NCI-H2227 (cell line): ENCODE data around the gene LGALS3BP.

Experiments
- DNase-seq: peaks from one replicate; lab custom pipeline; 2025; ENCODE audit not compliant: unreplicated experiment; lab: John Stamatoyannopoulos, UW

Gene LGALS3BP

DNA sequence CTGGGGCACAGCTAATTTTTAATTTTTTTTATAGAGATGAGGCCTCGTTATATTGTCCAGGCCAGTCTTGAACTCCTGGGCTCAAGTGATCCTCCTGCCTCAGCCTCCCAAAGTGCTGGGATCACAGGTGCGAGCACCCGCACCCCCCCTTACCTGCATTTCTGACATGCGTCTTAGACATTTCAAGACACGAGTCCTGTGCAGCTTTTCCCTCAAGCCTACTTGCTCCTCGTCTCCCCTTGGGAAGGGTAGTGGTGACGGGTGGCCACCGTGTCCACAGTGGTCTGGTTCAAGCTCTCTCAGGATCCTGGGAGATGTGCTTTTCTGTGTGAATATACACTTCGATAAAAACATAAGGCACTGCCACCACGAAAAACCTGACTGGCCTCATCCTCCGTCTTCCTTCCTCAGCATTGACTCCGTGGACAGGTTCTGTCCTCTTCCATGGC lies 20.2 kb upstream of the LGALS3BP start:
- DNase-seq: no peak

DNA sequence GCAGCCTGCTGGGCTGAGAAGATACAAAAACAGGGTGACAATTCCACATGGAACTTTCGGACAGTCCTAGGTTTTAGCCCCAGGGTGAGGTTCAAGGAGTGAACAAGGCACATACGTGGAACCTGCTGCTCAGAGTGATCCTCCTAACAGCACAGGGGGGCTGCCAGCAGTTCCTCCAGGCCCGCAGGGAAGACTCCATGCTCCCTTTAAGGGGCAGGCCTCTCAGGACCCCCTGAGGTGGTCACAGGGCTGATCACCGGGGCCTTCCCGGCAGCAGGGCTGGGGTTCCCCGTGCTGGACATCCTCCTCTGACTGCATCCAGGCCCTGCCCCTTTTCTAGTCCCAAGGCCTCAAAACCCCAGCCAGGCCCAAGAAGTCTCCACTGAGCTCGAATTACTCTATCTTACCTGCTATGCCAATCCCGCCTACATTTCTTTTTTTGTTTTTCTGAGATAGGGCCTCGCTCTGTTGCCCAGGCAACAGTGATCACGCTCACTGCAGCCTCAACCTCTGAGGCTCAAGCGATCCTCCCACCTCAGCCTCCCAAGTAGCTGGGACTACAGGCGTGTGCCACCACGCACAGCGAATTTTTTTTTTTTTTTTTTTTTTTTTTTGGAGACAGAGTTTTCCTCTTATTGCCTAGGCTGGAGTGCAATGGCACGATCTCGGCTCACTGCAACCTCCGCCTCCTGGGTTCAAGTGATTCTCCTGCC lies 19.5 kb upstream of the LGALS3BP start:
- no peak for DNase-seq

DNA sequence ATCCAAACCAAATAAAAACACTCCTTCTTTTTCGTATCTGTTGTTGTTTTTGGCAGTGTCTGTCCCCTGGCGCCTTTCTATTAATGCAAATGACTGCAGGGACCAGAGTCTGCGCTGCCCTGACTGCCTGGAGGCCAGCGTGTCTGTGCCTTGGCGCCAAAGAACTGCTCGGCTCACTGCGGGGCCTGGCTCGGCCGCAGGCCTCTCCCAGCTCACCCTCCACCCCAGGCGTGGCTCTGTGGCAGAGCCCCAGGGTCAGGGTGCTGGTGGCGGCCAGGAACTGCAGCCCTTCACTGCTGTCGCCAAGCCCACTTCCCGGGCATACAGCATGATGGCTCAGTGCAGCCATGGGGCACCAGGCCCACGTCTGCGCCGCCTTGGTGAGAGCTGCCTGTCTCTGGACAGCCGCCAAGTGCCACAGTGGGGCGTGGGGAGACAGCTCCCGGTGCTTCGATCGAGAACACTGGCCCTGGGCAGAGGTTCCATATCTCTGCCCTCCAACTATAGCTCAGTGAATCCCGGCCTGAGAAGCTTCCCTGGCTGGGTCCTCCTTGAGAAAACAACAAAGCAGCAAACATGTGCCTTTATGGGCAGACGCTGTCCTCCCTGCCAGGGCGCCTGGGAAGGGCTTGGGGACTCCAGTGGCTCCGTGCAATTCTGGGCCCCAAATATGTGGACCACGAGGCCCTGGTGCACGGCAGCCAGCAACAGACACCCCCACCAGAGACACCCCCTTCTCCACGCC lies 18.8 kb upstream of the LGALS3BP start:
- no peak for DNase-seq

DNA sequence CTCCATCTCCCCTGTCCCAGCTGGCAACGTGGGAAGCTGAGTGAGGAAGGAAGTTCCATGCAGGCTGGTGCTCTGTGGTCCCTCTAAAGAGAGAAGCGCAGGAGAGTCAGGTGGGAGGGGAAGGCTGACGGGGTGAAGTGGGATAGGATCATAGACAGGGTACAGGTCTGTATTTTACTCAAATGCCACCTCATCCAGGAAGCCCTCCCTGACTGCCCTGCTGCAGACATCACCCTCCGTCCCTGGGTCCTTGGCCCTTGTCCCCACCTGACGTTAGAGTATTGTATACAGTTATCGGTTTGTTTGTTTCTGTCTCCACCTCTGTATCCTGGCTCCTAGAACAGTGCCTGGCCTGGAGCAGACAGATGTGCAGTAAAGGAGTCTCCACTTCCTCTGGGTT lies 18.2 kb upstream of the LGALS3BP start:
- DNase-seq: no peak

DNA sequence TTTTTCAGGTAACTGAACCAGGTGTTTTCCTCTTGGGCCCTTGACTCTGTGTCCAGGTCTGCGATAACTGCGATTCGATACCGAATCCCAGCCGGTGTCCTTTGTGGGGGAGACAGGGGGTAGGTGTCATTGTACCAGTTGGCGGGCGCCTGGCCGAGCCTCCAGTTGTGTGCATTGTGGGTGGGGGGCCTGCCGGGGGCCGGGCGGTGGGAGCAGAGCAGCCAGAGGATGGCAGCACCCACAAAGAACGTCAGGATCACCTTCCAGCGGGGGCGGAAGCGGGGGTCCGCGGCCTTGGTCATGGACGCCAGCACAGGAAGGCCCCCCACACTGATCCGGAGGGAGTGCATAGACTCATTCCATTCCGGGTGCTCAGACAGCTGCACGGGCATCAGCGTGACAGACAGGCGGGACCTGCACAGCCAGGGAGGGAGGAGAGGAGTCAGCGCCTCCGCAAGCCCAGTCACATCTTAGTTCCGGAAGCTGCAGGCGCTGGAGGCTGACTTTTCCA lies 17.6 kb upstream of the LGALS3BP start:
- DNase-seq: no peak

DNA sequence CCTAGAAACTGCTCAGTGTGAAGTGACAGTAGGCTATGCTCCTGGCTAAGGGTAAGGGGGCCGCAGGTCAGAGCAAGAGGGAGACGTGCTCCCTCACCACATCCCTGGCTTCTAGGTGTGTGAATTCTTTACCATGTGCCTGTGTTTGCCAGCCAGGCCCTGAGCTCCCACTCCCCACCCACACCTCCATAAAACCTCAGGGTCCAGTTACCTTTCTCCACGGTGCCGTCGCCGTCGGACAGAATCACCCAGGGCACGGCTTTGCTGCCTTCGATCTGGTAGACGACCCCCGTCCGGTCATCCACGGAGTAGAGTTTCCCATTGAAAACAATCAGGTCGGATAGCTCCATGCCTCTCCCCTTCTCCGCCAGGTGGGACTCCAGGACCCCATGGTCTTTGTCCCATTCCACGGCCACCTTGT lies 17.1 kb upstream of the LGALS3BP start:
- DNase-seq: no peak

DNA sequence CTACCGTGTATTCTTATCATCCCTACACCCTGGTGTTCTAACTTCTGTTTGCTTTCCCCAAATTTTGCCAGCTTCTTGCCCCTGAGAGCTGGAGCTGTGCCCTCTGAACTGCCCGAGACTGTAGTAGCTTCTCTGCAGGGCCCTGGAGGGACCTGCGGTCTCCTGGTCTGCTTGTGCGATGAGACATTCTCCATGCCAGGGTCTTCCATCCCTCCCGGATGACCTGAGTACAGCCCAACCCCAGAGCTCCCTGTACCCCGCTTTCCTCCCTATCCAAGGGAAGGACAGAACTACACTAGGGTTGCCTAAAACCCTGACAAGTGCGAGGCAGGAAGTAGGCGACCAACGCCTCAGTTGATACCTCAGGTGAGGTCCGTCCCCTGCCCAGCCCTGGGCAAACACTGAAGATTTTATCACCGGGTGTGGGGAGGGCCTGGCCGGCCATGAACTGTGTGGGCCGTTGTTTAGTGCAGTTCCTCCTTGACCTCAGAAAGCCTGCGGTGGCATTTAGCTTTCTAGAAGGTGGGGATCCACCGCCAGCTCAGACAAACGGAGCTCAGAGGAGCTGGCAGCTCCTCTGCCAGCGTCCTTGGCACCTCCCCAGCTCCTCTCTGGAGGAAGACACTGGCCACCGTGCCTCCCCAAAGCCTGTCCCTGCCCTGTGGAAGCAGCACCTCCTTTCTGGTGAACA lies 16.2 kb upstream of the LGALS3BP start:
- DNase-seq: no peak

DNA sequence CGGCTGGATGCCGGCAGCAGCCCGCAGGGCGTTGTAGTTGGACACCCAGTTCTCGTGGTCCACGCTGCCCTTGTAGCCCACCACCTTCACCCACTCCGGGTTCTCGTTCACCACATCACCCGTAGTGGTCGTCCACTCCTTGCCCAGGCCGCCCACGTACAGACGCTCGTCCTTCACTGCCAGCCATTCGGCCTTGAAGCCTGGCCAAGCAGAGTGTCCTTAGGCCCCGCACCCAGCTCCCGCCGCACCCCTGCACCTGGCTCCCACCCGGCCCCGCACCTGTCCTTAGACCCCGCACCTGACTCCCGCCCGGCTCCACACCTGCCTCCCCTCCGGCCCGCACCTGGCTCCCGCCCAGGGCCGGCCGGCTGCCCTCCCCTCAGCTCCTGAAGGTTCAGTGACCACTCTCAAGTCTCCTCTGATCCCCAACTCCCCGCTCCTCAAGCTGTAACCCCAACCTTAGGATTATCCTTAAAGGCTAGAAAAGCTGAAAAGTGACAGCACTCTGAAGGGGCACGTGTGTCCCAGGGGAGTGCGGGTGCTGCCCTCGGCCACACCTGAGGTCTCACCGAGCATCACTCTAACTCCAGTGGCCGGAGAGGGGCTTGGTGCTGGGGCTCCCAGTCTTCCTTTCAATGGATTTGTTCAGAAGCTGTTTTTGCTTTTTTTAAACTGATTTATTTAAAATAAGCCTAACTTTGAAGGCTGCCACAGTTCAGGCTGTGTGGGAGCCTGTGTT lies 15.5 kb upstream of the LGALS3BP start:
- no peak for DNase-seq

DNA sequence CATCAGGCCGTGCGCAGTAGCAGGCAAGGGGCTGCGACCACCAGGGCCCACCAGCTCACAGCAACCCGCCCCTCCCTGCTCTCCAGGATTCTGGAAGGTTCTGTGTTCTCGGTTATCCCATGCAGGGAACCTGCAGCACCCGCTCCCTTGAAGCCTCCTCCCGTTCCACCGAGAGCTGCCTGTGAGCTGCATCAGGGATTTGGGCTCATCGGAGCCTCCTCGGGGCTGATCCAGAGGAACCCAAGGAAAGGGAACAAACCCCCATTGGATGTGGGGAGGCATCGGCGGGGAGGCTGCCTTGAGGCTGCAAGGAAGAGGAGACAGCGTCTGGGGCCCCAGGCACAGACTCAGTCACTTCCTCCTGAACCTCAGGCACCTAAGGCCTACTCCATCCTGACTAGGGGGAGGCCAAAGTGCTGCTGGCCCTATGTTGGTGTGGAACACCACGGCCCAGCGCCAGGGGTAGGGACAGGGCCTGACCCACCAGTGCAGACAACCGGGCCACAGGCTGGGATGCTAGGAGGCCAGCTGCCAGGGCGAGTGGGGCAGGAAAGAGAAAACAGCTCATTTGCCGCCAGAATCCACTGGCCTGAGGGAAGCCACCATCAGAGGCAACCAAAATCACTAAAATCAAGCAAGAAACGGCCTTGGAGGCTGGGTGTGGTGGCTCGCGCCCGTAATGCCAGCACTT lies 14.4 kb upstream of the LGALS3BP start:
- no peak for DNase-seq

DNA sequence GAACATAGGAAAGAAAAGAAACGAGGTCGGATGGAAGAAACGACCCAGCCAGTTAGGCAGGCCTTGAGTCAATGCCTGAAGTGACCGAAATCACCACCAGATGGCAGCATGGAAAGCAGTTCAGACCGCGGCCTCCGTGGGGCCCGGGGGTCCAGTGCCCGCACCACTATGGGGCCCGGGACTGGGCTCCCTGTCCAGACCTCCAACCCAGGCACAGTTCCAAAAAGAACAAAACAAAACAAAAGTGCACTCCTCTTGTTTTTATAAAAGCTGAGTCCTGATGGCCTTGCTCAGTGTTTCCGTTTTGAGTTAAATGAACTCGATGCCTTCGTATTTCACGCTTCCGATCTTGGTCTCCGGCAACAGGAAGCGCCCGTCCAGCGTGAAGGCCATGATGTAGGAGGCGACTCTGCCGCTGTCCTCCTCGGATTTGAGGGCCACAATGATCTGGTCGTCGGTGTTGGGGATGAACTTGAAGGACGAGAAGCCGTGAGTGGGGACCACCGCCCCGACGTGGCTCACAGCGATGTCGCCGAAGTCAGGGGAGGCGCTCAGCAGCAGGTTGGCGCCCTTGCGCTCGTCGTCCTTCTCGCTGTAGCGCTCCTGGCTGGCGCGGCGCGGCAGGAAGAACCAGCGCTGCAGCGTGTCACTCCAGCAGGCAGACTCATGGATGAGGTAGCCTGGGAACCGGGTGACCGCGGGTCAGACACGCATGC lies 13.7 kb upstream of the LGALS3BP start:
- peak; percentile 50 for DNase-seq

DNA sequence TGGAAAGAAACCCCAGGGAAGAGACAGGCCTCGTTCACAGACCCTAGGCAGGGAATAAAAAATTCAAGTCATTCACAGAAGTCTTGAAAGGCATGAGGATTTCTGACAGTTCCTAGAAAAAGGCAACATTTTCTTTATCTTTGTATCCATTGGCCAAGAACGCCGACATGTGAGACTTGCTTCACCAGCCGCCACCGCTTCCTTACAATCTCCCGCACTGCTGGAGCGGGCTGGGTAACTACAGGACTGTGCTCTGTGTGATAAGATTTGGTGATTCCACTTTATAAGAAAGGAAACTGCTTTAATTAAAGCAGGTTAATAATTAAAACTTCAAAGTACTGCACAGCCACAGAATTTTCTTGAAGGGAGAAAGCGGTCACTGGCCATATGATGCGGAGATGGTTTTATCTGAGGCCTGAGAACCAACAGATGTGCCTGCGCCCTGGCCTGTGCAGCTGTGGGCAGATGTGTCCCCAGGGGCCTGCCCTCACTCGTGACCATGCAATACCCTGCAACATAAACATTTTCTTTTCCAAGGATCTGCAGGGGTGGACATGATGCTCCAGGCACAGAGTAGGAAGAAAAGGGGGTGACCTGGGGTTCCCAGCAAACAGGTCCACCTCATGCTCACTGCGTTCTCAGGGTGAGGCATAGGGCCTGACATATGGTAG lies 13.0 kb upstream of the LGALS3BP start:
- DNase-seq: no peak

DNA sequence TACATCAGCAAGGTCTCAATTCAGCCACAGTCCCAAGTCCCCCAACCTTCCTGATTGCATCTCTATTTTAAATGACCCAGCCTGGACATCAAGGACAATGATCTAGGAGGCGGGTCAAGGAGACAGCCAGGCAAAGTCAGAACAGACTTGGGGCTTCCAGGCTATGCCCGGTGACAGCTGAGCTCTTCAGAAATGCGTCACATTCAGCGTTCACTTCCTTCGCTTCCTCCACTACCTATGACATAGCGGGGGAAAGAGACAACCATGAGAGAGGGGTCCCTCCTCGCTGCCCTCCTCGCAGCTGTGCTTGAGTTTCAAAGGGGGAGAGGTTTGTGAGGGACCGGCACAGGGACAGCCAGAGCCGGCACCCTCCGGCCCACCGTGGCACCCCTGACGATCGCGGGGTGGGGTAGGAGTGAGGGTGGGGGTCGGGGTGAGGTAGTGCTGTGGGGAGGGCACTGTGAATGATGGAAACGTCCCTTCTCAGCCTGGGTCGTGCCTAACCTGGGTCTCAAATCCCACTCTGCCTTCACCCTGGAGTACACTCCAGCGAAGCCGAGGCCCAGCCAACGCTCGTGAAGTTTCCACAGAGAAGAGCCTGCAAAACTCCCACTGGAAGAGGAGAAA lies 12.3 kb upstream of the LGALS3BP start:
- no peak for DNase-seq

DNA sequence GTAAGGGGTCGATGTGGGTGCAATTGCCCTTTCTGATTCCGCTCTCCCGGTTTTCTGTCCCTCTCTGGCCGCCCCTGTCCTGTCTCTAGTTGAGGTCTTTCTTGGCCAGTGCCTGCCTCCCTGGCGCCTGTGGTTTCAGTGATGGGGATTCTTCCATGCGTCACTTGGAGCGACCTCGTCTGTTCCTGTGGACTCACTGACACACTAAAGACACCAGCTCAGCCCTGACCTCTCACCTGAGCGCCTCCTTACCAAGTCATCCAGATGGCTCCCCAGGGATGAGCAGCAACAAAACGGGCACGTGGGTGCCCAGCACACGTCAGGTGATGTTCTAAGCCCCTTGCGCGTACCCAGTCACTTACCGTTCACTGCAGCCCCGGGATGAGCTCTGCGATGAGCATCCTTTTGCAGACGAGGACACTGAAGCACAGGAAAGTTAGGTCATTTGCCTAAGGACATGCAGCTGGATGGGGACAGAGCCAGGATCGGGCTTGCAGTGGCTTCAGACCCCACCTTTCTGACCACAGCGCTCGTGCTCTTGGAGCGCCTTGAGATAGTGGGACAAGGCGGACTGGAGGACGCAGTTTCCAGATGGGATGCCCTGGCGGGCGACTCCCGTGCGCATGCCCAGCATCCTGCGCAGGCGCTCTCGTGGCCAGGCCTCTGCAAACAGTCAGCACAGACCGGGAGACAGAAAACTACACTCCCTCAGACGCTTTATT lies 11.5 kb upstream of the LGALS3BP start:
- no peak for DNase-seq

DNA sequence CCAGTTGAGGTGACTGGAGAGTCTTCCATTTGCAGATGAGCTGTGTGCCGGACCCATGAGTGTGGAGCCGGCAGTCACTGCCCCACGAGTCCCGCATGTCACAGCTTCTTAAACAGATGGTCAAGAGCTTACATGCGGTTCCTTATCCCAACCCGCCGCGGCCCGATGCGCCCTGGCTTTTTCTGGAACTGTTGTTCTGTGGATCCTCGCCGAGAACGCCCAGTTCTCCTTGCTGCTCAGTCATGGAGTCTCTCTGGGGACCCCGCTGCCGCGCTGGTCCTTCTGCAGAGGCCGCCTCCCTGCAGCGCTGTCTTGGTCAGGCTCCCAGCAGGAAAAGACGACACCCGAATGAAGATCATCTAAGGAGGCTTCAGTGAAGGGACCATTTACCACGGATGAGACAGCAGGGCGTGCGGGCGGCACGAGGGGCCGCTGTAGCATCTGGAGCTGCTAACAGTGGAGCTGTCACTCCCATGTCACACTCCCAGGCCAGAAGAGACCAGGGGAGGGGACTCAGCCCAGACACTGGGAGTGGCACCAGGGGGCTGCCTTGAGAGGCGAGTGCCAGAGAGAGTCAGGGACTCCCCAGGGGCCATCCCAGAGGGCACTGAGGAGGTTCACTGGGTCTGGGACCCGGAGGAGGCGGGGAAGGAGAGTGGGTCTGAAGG lies 10.8 kb upstream of the LGALS3BP start:
- DNase-seq: no peak

DNA sequence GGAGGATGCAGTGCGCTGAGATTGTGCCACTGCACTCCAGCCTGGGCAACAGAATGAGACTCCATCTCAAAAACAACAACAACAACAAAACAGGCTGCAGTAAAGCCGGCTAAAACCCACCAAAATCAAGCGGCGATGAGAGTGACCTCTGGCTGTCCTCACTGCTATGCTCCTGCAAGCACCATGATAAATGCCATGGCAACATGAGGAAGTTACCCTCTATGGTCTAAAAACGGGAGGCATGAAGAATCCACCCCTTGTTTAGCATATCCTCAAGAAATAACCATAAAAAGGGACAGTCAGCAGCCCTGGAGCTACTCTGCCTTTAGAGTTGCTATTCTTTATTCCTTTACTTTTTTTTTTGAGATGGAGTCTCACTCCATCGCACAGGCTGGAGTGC lies 8.4 kb upstream of the LGALS3BP start:
- DNase-seq: no peak

DNA sequence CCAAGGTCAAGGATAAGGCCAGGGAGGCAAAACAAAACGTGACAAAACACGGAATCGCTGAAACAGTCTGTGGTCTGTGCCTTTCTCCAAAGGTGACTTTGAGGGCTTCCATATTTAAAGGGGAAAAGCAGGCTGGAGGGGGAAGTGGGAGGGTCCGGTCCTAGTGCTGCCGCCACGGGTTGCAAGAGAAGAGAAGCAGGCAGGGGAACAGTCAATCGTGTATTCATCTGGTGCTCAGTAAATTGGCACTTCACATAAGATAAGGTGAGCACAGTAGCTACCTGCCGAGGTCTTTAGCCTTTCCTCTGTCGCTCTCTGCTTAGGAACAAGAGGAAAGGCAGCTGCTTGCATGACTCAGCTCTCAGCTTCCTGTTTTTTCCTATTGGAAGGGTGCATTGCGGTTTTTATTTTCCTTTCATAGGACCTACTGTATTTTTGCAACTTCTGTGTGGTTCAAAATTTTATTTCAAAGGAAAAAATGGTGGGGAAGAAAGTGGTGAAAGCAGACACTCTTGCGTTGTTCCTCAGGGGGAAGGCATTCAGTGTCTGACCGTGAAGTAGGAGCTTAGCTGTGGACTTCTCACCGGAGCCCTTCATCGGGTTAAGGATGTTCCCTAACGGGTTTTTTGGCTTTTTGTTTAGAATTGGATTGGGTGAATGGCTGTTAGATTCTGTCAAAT lies 7.1 kb upstream of the LGALS3BP start:
- peak; percentile 28 for DNase-seq

DNA sequence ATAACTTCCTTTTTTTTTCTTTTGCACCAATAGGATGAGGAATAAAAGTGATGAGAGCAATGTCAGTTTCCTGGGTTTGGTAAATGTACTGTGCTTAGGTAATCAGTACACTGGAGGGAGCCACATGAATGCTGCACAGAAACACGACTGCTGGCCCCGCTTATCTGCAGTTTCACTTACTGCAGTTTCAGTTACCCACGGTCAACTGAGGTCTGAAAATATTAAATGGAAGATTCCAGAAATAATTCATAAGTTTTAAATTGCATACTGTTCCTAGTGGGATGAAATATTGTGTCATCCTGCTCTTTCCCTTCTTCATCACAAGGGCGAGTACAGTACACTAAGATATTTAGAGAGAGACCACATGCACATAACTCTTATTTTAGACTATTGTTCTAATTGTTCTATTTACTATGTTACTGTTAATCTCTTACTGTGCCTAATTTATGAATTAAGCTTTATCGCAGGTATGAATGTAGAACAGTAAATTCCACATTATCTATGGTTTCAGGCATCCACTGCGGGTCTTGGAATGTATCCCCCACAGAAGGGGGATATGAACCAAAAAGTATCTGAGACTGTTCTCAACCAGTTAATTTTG lies 6.4 kb upstream of the LGALS3BP start:
- DNase-seq: no peak
